ENCODE data around the gene CKB.

CKB gene

DNA sequence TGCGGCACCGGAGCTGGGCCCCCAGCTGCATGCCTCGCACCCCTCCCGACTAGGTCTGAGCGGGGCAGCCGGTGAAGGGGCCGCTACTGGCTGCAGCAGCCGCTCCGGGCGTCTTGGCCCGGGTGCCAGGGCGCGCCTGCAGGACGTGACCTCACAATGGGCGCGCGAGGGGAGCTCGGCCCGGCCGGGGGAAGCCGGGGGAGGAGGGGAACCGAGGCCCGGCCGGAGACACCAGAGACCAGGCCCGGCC lies 39.5 kb upstream of the CKB start:
- no peak for DNase-seq
- Histone ChIP-seq H3K79me2 (ENCODE audit: low read length) (peaks cover 77% of the 10 kb centered on the region), H3K4me2 (ENCODE audit: low read depth, low read length) (peak overlapping the region; percentile 53; the same call in 1 of the 2 replicates), H3F3A (ENCODE audit: insufficient read depth, low read length) (no peaks in the 10 kb centered on the region), H3K4me1 (ENCODE audit: low read length) (no peaks in the 10 kb centered on the region), H3K4me3 (ENCODE audit: low read length) (peak overlapping the region; percentile 89), H4K20me1 (ENCODE audit: insufficient read depth, low read length) (0 out of 2 replicates have a peak, but pooled peaks cover 3% of the 10 kb centered on the region), H3K27me3 (replicated peaks; ENCODE audit: insufficient read depth, low read length) (no peaks in the 10 kb centered on the region), H3K27ac (ENCODE audit: low read length) (peak overlapping the region; percentile 66; the same call in 1 of the 2 replicates), H2AFZ (ENCODE audit: low read length) (peak overlapping the region; percentile 45), H3K9me3 (replicated peaks; ENCODE audit: insufficient read depth, low read length) (no peaks in the 10 kb centered on the region), H3K9ac (ENCODE audit: low read length) (peak overlapping the region; percentile 75), H3K36me3 (replicated peaks; ENCODE audit: insufficient read depth, low read length) (no peaks in the 10 kb centered on the region), H3K9me2 (replicated peaks; ENCODE audit: insufficient read depth, low read length) (no peaks in the 10 kb centered on the region)
- TF ChIP-seq EZH2phosphoT487 (IDR thresholded peaks at IDR 0.05; ENCODE audit: low read length), result no peak
- no peak for TF ChIP-seq EZH2 (optimal IDR thresholded peaks at IDR 0.05; ENCODE audit: low read depth, low read length)
- TF ChIP-seq, protein P1, sequence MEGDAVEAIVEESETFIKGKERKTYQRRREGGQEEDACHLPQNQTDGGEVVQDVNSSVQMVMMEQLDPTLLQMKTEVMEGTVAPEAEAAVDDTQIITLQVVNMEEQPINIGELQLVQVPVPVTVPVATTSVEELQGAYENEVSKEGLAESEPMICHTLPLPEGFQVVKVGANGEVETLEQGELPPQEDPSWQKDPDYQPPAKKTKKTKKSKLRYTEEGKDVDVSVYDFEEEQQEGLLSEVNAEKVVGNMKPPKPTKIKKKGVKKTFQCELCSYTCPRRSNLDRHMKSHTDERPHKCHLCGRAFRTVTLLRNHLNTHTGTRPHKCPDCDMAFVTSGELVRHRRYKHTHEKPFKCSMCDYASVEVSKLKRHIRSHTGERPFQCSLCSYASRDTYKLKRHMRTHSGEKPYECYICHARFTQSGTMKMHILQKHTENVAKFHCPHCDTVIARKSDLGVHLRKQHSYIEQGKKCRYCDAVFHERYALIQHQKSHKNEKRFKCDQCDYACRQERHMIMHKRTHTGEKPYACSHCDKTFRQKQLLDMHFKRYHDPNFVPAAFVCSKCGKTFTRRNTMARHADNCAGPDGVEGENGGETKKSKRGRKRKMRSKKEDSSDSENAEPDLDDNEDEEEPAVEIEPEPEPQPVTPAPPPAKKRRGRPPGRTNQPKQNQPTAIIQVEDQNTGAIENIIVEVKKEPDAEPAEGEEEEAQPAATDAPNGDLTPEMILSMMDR (IDR thresholded peaks at IDR 0.05; ENCODE audit: low read length), result no peak

DNA sequence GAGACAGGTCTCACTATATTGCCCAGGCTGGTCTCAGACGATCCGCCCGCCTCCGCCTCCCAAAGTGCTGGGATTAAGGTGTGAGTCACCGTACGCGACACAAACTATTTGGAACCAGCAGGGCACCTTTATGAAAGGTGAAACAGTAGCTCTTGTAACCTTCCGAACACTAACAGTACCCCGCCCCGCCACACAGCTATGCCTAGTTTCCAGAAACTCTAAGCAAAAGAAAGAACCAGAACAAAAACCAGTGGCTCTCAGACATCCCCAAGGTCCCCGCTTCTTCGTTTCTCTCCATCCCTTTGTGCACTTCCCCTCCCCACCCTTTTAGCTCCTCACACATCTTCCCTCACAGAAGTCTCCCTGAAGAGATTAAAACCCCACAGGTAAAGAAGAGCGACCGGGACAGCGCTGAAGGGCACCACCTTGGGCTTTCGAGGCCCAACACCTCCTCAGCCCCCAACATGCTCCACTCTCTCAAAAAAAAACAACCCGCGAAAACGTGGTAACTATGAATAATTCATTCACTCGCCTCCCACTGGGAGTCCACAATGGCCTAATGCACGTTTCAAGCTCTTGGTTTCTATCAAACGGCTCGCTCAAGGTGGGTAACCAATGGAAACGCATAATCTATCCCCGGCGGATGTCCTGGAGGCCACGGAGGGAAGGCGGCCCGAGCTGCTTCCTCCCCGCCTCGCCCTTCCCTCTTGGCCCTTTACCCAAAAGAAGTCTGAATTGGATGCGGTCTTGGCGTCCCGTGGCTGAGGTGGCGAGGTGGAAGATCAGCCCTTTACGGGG lies 39.0 kb upstream of the CKB start:
- H2AFZ ChIP-seq (ENCODE audit: low read length), result peak overlapping the region; percentile 45
- H3K9ac ChIP-seq (ENCODE audit: low read length), result peak overlapping the region; percentile 75
- peak overlapping the region; percentile 53 for H3K4me2 ChIP-seq (ENCODE audit: low read depth, low read length)
- no peaks in the 10 kb centered on the region for H3K36me3 ChIP-seq (replicated peaks; ENCODE audit: insufficient read depth, low read length)
- no peaks in the 10 kb centered on the region for H3K9me3 ChIP-seq (replicated peaks; ENCODE audit: insufficient read depth, low read length)
- no peaks in the 10 kb centered on the region for H3K9me2 ChIP-seq (replicated peaks; ENCODE audit: insufficient read depth, low read length)
- no peaks in the 10 kb centered on the region for H3F3A ChIP-seq (ENCODE audit: insufficient read depth, low read length)
- peaks cover 75% of the 10 kb centered on the region for H3K79me2 ChIP-seq (ENCODE audit: low read length)
- H3K27ac ChIP-seq (ENCODE audit: low read length), result peak overlapping the region; percentile 66; the same call in 1 of the 2 replicates
- DNase-seq, result peak; percentile 16
- TF ChIP-seq EZH2 (optimal IDR thresholded peaks at IDR 0.05; ENCODE audit: low read depth, low read length), result no peak
- TF ChIP-seq, protein P1 (IDR thresholded peaks at IDR 0.05; ENCODE audit: low read length), result no peak
- TF ChIP-seq EZH2phosphoT487 (IDR thresholded peaks at IDR 0.05; ENCODE audit: low read length), result no peak
- 0 out of 2 replicates have a peak, but pooled peaks cover 3% of the 10 kb centered on the region for H4K20me1 ChIP-seq (ENCODE audit: insufficient read depth, low read length)
- no peaks in the 10 kb centered on the region for H3K27me3 ChIP-seq (replicated peaks; ENCODE audit: insufficient read depth, low read length)
- H3K4me1 ChIP-seq (ENCODE audit: low read length), result no peaks in the 10 kb centered on the region
- H3K4me3 ChIP-seq (ENCODE audit: low read length), result peak overlapping the region; percentile 89

DNA sequence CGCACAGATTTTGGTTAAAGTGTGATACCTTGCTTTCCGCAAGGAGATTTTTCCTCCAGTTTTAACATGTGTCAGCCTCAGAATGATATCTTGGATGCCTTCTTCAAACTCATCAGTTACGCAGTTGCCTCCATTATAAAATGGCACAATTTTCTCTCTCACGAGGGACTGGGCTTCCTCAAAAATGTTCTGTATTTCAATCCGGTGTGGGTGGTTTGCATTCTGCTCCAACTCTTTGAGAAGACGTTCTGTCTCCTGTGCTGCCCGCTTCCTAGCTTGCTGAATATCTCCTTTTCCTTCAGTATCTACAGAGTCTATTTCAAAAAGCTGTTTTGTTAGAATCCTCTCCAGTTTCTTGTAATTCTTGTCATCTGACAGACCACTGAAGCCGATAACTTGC lies 38.1 kb upstream of the CKB start:
- Histone ChIP-seq H3K27me3 (replicated peaks; ENCODE audit: insufficient read depth, low read length) (no peaks in the 10 kb centered on the region), H3K4me2 (ENCODE audit: low read depth, low read length) (peak overlapping the region; percentile 53; the same call in 1 of the 2 replicates), H3K4me1 (ENCODE audit: low read length) (no peaks in the 10 kb centered on the region), H3K9me3 (replicated peaks; ENCODE audit: insufficient read depth, low read length) (no peaks in the 10 kb centered on the region), H2AFZ (ENCODE audit: low read length) (no peak overlapping the region), H3K36me3 (replicated peaks; ENCODE audit: insufficient read depth, low read length) (no peaks in the 10 kb centered on the region), H3F3A (ENCODE audit: insufficient read depth, low read length) (no peaks in the 10 kb centered on the region), H4K20me1 (ENCODE audit: insufficient read depth, low read length) (0 out of 2 replicates have a peak, but pooled peaks cover 3% of the 10 kb centered on the region), H3K9me2 (replicated peaks; ENCODE audit: insufficient read depth, low read length) (no peaks in the 10 kb centered on the region), H3K9ac (ENCODE audit: low read length) (no peak overlapping the region), H3K27ac (ENCODE audit: low read length) (no peak overlapping the region), H3K4me3 (ENCODE audit: low read length) (no peak overlapping the region), H3K79me2 (ENCODE audit: low read length) (peaks cover 67% of the 10 kb centered on the region)
- TF ChIP-seq, protein P1 (IDR thresholded peaks at IDR 0.05; ENCODE audit: low read length), result no peak
- no peak for TF ChIP-seq EZH2 (optimal IDR thresholded peaks at IDR 0.05; ENCODE audit: low read depth, low read length)
- no peak for DNase-seq

All from MM.1S (cell line).